SK-N-SH treated with all-trans-retinoic acid at 6 μM for 48 hours (cell line): Measurements from ENCODE around the gene SLC13A4.

Experiments
- ARNTL ChIP-seq: fragments of 450-650 bp; formaldehyde crosslinking; IDR thresholded peaks from 2 replicates; pipeline ENCODE4 v1.5.0; 2020; ENCODE audit warnings: low read depth, mild to moderate bottlenecking, moderate library complexity, borderline replicate concordance
- BACH2 ChIP-seq: fragments of 250-450 bp; sonication (Bioruptor Pico); IDR thresholded peaks from 2 replicates; pipeline ENCODE4 v1.9.0; 2021; ENCODE audit warnings: mild to moderate bottlenecking, borderline replicate concordance
- CREB5 ChIP-seq: fragments of 250-450 bp; sonication (Bioruptor Pico); IDR thresholded peaks from 2 replicates; pipeline ENCODE4 v1.5.1; 2020; ENCODE audit warnings: low read depth, mild to moderate bottlenecking, moderate library complexity
- CSDC2 ChIP-seq: fragments of 250-450 bp; sonication (Bioruptor Pico); IDR thresholded peaks from 2 replicates; pipeline ENCODE4 v1.5.0; 2020; ENCODE audit warnings: mild to moderate bottlenecking, moderate library complexity
- CSRNP3 ChIP-seq: fragments of 250-450 bp; sonication (Bioruptor Pico); IDR thresholded peaks from 2 replicates; pipeline ENCODE4 v1.5.1; 2021; ENCODE audit warnings: mild to moderate bottlenecking, moderate library complexity
- ISL1 ChIP-seq: fragments of 250-450 bp; sonication (Bioruptor Pico); IDR thresholded peaks from 2 replicates; pipeline ENCODE4 v2.1.2; 2022; ENCODE audit warnings: mild to moderate bottlenecking, moderate library complexity
- OSR1 ChIP-seq: fragments of 250-450 bp; sonication (Bioruptor Pico); IDR thresholded peaks from 2 replicates; pipeline ENCODE4 v1.8.0; 2022; ENCODE audit warnings: moderate library complexity, mild to moderate bottlenecking, inconsistent platforms
- PATZ1 ChIP-seq: fragments of 250-450 bp; sonication (Bioruptor Pico); IDR thresholded peaks from 2 replicates; pipeline ENCODE4 v1.8.0; 2020; ENCODE audit warnings: mild to moderate bottlenecking, moderate library complexity, borderline replicate concordance
- PPARA ChIP-seq: fragments of 250-450 bp; sonication (Bioruptor Pico); IDR thresholded peaks from 2 replicates; pipeline ENCODE4 v1.5.0; 2020; ENCODE audit warnings: mild to moderate bottlenecking, borderline replicate concordance
- RARB ChIP-seq: fragments of 250-450 bp; sonication (Bioruptor Pico); IDR thresholded peaks from 2 replicates; pipeline ENCODE4 v1.8.0; 2021; ENCODE audit warnings: mild to moderate bottlenecking, moderate library complexity
- TCF4 ChIP-seq: fragments of 250-450 bp; sonication (Bioruptor Pico); IDR thresholded peaks from 2 replicates; pipeline ENCODE4 v1.8.0; 2021; ENCODE audit warnings: mild to moderate bottlenecking, moderate library complexity, borderline replicate concordance
- TOX ChIP-seq: fragments of 250-450 bp; sonication (Bioruptor Pico); IDR thresholded peaks from 2 replicates; pipeline ENCODE4 v1.8.0; 2021; ENCODE audit warnings: mild to moderate bottlenecking, moderate library complexity, borderline replicate concordance
- ZC3H10 ChIP-seq: fragments of 250-450 bp; sonication (Bioruptor Pico); IDR thresholded peaks from 2 replicates; pipeline ENCODE4 v1.5.1; 2021; ENCODE audit warnings: mild to moderate bottlenecking, moderate library complexity
- ZFP30 ChIP-seq: fragments of 450-650 bp; formaldehyde crosslinking; IDR thresholded peaks from 2 replicates; pipeline ENCODE4 v1.5.0; 2022; ENCODE audit warnings: mild to moderate bottlenecking, moderate library complexity

- TF ChIP-seq PPARA (CRISPR knock-in tag) (no peak), CREB5 (no peak), PATZ1 (CRISPR knock-in tag) (no peak), TCF4 (CRISPR knock-in tag) (no peak), ISL1 (CRISPR knock-in tag) (no peak), TOX (CRISPR knock-in tag) (no peak), ARNTL (CRISPR knock-in tag) (no peak), ZFP30 (CRISPR knock-in tag) (no peak), RARB (CRISPR knock-in tag) (no peak), ZC3H10 (CRISPR knock-in tag) (no peak), CSDC2 (no peak), OSR1 (CRISPR knock-in tag) (no peak), BACH2 (CRISPR knock-in tag) (no peak), CSRNP3 (no peak)
Observed at GRCh38 chr7:135644154-135644553, 83.8 kb downstream of the SLC13A4 start.
